Measurements from ENCODE around the gene COX8C. TPM values are rescaled to one million over a fixed set of nuclear protein-coding genes. Genes with fewer than 3 reads are reported as not detected.

COX8C gene
- total and polyA plus RNA-seq, 8 donors: not detected

- WGBS, 5 donors: 78 to 86% (median 83%) methylated on average over 5 of the region's 5 CpGs
- no peak overlapping the region for H3K4me3 ChIP-seq
Measured at GRCh38 chr14:93318927-93319326, 28.1 kb upstream of the COX8C start.

DNA sequence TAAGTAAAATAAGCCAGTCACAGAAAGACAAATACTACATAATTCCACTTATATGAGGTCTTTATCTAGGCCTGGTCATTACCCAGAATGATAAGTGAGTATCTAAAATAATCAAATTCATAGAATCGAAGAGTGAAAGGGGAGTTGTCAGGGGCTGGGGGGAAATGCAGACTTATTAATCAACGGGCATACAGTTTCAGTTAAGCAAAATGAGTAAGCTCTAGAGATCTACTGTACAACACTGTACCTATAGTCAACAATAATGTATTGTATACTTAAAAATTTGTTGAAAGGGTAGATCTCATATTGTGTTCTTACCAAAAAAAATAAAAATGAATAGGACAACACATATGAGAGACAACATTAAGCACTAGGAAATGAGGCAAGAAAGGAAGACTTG is 27.5 kb upstream of the COX8C start:
- Histone ChIP-seq H3K4me1 (peaks cover 10 to 66% (median 47%) of the 10 kb centered on the region in 4 donors), H3K4me3 (no peak overlapping the region), H3K27me3 (no peaks in the 10 kb centered on the region), H3K36me3 (no peaks in the 10 kb centered on the region), H3K9me3 (no peaks in the 10 kb centered on the region), H3K27ac (no peak overlapping the region)
- DNase-seq: no peak
- intact Hi-C loops (cut with DNase I; ENCODE audit: low total_unique reads): no loop called here
- no peak for TF ChIP-seq CTCF (IDR thresholded peaks at IDR 0.05)
- TF ChIP-seq POLR2A (IDR thresholded peaks at IDR 0.05): no peak
- 52 to 69% (median 56%) methylated on average over 2 of the region's 2 CpGs for WGBS, 5 donors

More at GRCh38 chr14:93318927-93319326, 28.1 kb upstream of the COX8C start:
- H3K9me3 ChIP-seq: no peaks in the 10 kb centered on the region
- TF ChIP-seq EP300 (IDR thresholded peaks at IDR 0.05) (no peak), POLR2AphosphoS5 (IDR thresholded peaks at IDR 0.05) (no peak), CTCF (IDR thresholded peaks at IDR 0.05) (no peak), POLR2A (IDR thresholded peaks at IDR 0.05) (no peak)
- H3K4me1 ChIP-seq: peaks cover 10 to 65% (median 44%) of the 10 kb centered on the region in 4 donors
- no peaks in the 10 kb centered on the region for H3K36me3 ChIP-seq
- no peak overlapping the region for H3K27ac ChIP-seq
- intact Hi-C loops (cut with DNase I; ENCODE audit: low total_unique reads): no loop called here
- no peaks in the 10 kb centered on the region for H3K27me3 ChIP-seq
- DNase-seq: no peak

GRCh38 chr14:93319958-93320357 is 27.0 kb upstream of the COX8C start:
- no peak for TF ChIP-seq POLR2AphosphoS5 (IDR thresholded peaks at IDR 0.05)
- TF ChIP-seq CTCF (IDR thresholded peaks at IDR 0.05): no peak
- no peak for TF ChIP-seq POLR2A (IDR thresholded peaks at IDR 0.05)
- no peak for TF ChIP-seq EP300 (IDR thresholded peaks at IDR 0.05)
- no peaks in the 10 kb centered on the region for H3K36me3 ChIP-seq
- no peaks in the 10 kb centered on the region for H3K9me3 ChIP-seq
- H3K4me1 ChIP-seq: peaks cover 10 to 69% (median 47%) of the 10 kb centered on the region in 4 donors
- H3K27ac ChIP-seq: no peak overlapping the region
- intact Hi-C loops (cut with DNase I; ENCODE audit: low total_unique reads): no loop called here
- no peak for DNase-seq
- H3K4me3 ChIP-seq: no peak overlapping the region
- H3K27me3 ChIP-seq: no peaks in the 10 kb centered on the region
- WGBS, 5 donors: 36 to 60% (median 48%) methylated on average over 1 of the region's 1 CpG

DNA sequence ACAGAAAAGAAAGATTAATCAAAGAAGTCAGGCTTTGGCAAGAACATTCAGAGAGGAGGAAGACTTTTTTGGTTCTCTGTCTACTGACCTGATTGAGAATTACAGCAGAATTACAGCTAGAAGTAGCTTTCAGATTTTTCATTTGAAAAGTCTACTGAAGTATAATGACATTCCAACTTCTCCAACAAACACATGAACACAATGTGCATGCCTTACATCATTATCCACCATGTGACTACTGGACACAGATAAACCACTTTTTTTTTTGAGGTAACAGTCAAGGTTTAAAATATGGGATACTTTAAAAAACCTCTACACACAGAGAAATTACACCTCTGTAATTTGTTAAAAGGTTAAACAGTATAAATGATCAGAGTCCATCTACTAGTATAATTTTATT is 26.5 kb upstream of the COX8C start:
- H3K27me3 ChIP-seq: no peaks in the 10 kb centered on the region
- intact Hi-C loops (cut with DNase I; ENCODE audit: low total_unique reads): no loop called here
- H3K36me3 ChIP-seq: no peaks in the 10 kb centered on the region
- no peak for TF ChIP-seq EP300 (IDR thresholded peaks at IDR 0.05)
- H3K27ac ChIP-seq: no peak overlapping the region
- H3K9me3 ChIP-seq: no peaks in the 10 kb centered on the region
- peaks cover 10 to 74% (median 49%) of the 10 kb centered on the region in 4 donors for H3K4me1 ChIP-seq
- H3K4me3 ChIP-seq: no peak overlapping the region
- no peak for DNase-seq

- H3K9me3 ChIP-seq: no peaks in the 10 kb centered on the region
- H3K27me3 ChIP-seq: no peaks in the 10 kb centered on the region
- no peaks in the 10 kb centered on the region for H3K36me3 ChIP-seq
- no peak for DNase-seq
- H3K27ac ChIP-seq: no peak overlapping the region
- peaks cover 0 to 61% (median 35%) of the 10 kb centered on the region in 4 donors for H3K4me1 ChIP-seq
- 85 to 92% (median 90%) methylated on average over 5 of the region's 5 CpGs for WGBS, 5 donors
- H3K4me3 ChIP-seq: no peak overlapping the region
- intact Hi-C loops (cut with DNase I; ENCODE audit: low total_unique reads): no loop called here
- TF ChIP-seq EP300 (IDR thresholded peaks at IDR 0.05) (no peak), POLR2A (IDR thresholded peaks at IDR 0.05) (no peak), CTCF (IDR thresholded peaks at IDR 0.05) (no peak), POLR2AphosphoS5 (IDR thresholded peaks at IDR 0.05) (no peak)
Measured at GRCh38 chr14:93322929-93323599, 23.9 kb upstream of the COX8C start.

Data from stomach (tissue), 9 donors.